ENCODE data around the gene DAB2IP. TPM values are rescaled to one million over a fixed set of nuclear protein-coding genes. Genes with fewer than 3 reads are reported as not detected.

Gene DAB2IP
- total RNA-seq, 2 donors from 2014 or later = 51.6 to 83.2 TPM

GRCh38 chr9:121707477-121708424 lies 56.3 kb downstream of the DAB2IP start:
- intact Hi-C loops (cut with DNase I) = no loop called here
- H3K4me1 ChIP-seq (replicated peaks) = no peaks in the 10 kb centered on the region
- H3K9me3 ChIP-seq = no peaks in the 10 kb centered on the region
- no peaks in the 10 kb centered on the region for H3K27me3 ChIP-seq (replicated peaks; ENCODE audit: insufficient read depth)
- DNase-seq (ENCODE audit: low spot score) = no peak
- no peak overlapping the region for H3K4me3 ChIP-seq
- no peaks in the 10 kb centered on the region for H3K36me3 ChIP-seq
- 64% methylated on average over 7 of the region's 7 CpGs for WGBS
- no peak overlapping the region for H3K27ac ChIP-seq
- TF ChIP-seq CTCF (IDR thresholded peaks at IDR 0.05) = no peak
- no peak for TF ChIP-seq POLR2AphosphoS5 (IDR thresholded peaks at IDR 0.05)
- TF ChIP-seq POLR2A (IDR thresholded peaks at IDR 0.05) = no peak

- no peak for DNase-seq (ENCODE audit: low spot score)
- no peak overlapping the region for H3K27ac ChIP-seq
- intact Hi-C loops (cut with DNase I) = no loop called here
- no peak for TF ChIP-seq POLR2AphosphoS5 (IDR thresholded peaks at IDR 0.05)
- TF ChIP-seq POLR2A (IDR thresholded peaks at IDR 0.05) = no peak
- no peak for TF ChIP-seq CTCF (IDR thresholded peaks at IDR 0.05)
- H3K4me1 ChIP-seq (replicated peaks) = no peaks in the 10 kb centered on the region
- no peaks in the 10 kb centered on the region for H3K9me3 ChIP-seq
- WGBS = 71% methylated on average over 14 of the region's 14 CpGs
- H3K4me3 ChIP-seq = no peak overlapping the region
- H3K36me3 ChIP-seq = no peaks in the 10 kb centered on the region
- H3K27me3 ChIP-seq (replicated peaks; ENCODE audit: insufficient read depth) = no peaks in the 10 kb centered on the region
Observed at GRCh38 chr9:121708768-121709488, 57.5 kb downstream of the DAB2IP start.

GRCh38 chr9:121709798-121710197 lies 58.4 kb downstream of the DAB2IP start:
- peak; percentile 58 for DNase-seq (ENCODE audit: low spot score)
- Histone ChIP-seq H3K27ac (peak overlapping the region in 1 of 2 donors; percentile 1), H3K27me3 (replicated peaks; ENCODE audit: insufficient read depth) (no peaks in the 10 kb centered on the region), H3K4me1 (replicated peaks) (no peaks in the 10 kb centered on the region), H3K4me3 (no peak overlapping the region), H3K36me3 (no peaks in the 10 kb centered on the region), H3K9me3 (no peaks in the 10 kb centered on the region)
- intact Hi-C loops (cut with DNase I) = no loop called here
- TF ChIP-seq POLR2A (IDR thresholded peaks at IDR 0.05) (no peak), CTCF (IDR thresholded peaks at IDR 0.05) (no peak), POLR2AphosphoS5 (IDR thresholded peaks at IDR 0.05) (peak; percentile 43)
- WGBS = 43% methylated on average over 4 of the region's 4 CpGs

DNA sequence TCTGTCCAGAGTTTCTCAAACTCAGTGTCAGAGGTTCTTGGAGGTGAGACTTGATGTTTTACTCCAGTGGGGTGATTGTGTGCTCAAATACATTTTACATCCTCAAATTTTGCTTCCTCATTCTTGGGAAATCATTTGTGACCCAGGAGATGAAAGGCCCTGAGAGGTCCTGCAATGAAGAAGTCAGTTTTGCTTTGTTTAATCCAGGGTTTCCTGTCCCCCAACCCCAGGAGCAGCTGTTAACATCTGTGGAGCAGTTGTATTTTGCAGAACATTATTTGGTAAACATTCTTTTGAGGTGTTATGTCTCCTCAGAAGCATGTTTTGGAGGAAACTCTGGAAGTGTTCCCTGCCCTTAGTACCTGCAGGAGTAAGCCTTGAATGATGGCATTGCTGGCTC lies 59.8 kb downstream of the DAB2IP start:
- TF ChIP-seq POLR2A (IDR thresholded peaks at IDR 0.05) (no peak), CTCF (IDR thresholded peaks at IDR 0.05) (no peak), POLR2AphosphoS5 (IDR thresholded peaks at IDR 0.05) (no peak)
- intact Hi-C loops (cut with DNase I) = no loop called here
- Histone ChIP-seq H3K27ac (no peak overlapping the region), H3K9me3 (no peaks in the 10 kb centered on the region), H3K27me3 (replicated peaks; ENCODE audit: insufficient read depth) (no peaks in the 10 kb centered on the region), H3K4me3 (no peak overlapping the region), H3K36me3 (no peaks in the 10 kb centered on the region), H3K4me1 (replicated peaks) (no peaks in the 10 kb centered on the region)
- DNase-seq (ENCODE audit: low spot score) = no peak

Measured in prostate gland (tissue), 2 donors.